GM23248 (cell line): ENCODE measurements around the gene FCN3.

Source experiments
- EZH2 ChIP-seq: fragments of 200-600 bp; sonication (generic); IDR thresholded peaks from 2 replicates; pipeline ENCODE4 v1.6.1; 2018; ENCODE audit warnings: antibody characterized with exemption, mild to moderate bottlenecking; ENCODE audit not compliant: insufficient read depth, poor library complexity, severe bottlenecking
- EZH2phosphoT487 ChIP-seq: fragments of 200-600 bp; sonication (generic); IDR thresholded peaks from 2 replicates; pipeline ENCODE4 v1.6.1; 2018; ENCODE audit warnings: antibody characterized with exemption, moderate library complexity, mild to moderate bottlenecking, low read depth; ENCODE audit not compliant: insufficient read depth

- no peak for TF ChIP-seq EZH2
- TF ChIP-seq EZH2phosphoT487 = no peak
Observed at GRCh38 chr1:27417713-27418112, 43.1 kb upstream of the FCN3 start.
